ENCODE measurements around the gene PRKD1. TPM values are rescaled to one million over a fixed set of nuclear protein-coding genes. Genes with fewer than 3 reads are reported as not detected.

PRKD1 gene
- polyA plus RNA-seq, 1 of the 3 experiments (the other 2 are of a cell fraction), result 0.07 TPM

GRCh38 chr14:29745863-29746262 is 181.8 kb downstream of the PRKD1 start:
- no peak overlapping the region for H3K9ac ChIP-seq
- no peak for TF ChIP-seq FOSL2 (IDR thresholded peaks at IDR 0.05; ENCODE audit: borderline replicate concordance, low read depth)
- TF ChIP-seq ELF1 (IDR thresholded peaks at IDR 0.05), result no peak
- TF ChIP-seq USF2 (IDR thresholded peaks at IDR 0.05; ENCODE audit: borderline replicate concordance, low read depth, low read length), result no peak
- no peak for TF ChIP-seq SMC3 (IDR thresholded peaks at IDR 0.05; ENCODE audit: low read depth, low read length)
- no peak for TF ChIP-seq FOXJ3 (CRISPR knock-in tag; IDR thresholded peaks at IDR 0.05)
- no peak for TF ChIP-seq CHD2 (IDR thresholded peaks at IDR 0.05; ENCODE audit: low read length, partially characterized antibody)
- no peak for TF ChIP-seq MAX (IDR thresholded peaks at IDR 0.05; ENCODE audit: low read depth)
- no peak for TF ChIP-seq NRF1 (IDR thresholded peaks at IDR 0.05; ENCODE audit: low read depth, low read length)
- TF ChIP-seq YY1 (IDR thresholded peaks at IDR 0.05; ENCODE audit: low read depth), result no peak
- TF ChIP-seq TEAD4 (IDR thresholded peaks at IDR 0.05; ENCODE audit: borderline replicate concordance, insufficient read depth), result no peak
- no peaks in the 10 kb centered on the region for H3K79me2 ChIP-seq (ENCODE audit: insufficient read depth)
- WGBS (ENCODE audit: low lambda C conversion rate), result 13% methylated on average over 3 of the region's 3 CpGs
- no peak overlapping the region for H3K4me2 ChIP-seq
- no peaks in the 10 kb centered on the region for H4K20me1 ChIP-seq (ENCODE audit: insufficient read depth)
- no peaks in the 10 kb centered on the region for H3K36me3 ChIP-seq (replicated peaks in 1 of 2; ENCODE audit: control insufficient read depth in 1 of 2, insufficient read depth in 2 of 2, low read length in 1 of 2)
- H3K9me2 ChIP-seq, result no peaks in the 10 kb centered on the region
- no peak for DNase-seq
- H2AFZ ChIP-seq (ENCODE audit: low read depth), result no peak overlapping the region
- ChIA-PET CTCF (no interaction called here), POLR2A (no interaction called here)
- H3K27ac ChIP-seq (ENCODE audit: low read depth in 2 of 2, low read length in 1 of 2), result no peak overlapping the region
- no peaks in the 10 kb centered on the region for H3K4me1 ChIP-seq (ENCODE audit: control insufficient read depth in 1 of 2, insufficient read depth in 2 of 2, low read depth in 1 of 2, low read length in 1 of 2)
- no peak overlapping the region for H3K4me3 ChIP-seq (ENCODE audit: low read depth in 2 of 2, low read length in 1 of 2)
- H3F3A ChIP-seq (replicated peaks; ENCODE audit: insufficient read depth), result no peaks in the 10 kb centered on the region
- H3K27me3 ChIP-seq (ENCODE audit: insufficient read depth), result no peaks in the 10 kb centered on the region; the same call in 1 of the 2 replicates
- H3K9me3 ChIP-seq, result no peaks in the 10 kb centered on the region

GRCh38 chr14:29743531-29743930 is 184.1 kb downstream of the PRKD1 start:
- H3K79me2 ChIP-seq (ENCODE audit: insufficient read depth), result no peaks in the 10 kb centered on the region
- WGBS (ENCODE audit: low lambda C conversion rate), result 15% methylated on average over 3 of the region's 3 CpGs
- CTCF ChIA-PET, result no interaction called here

More at GRCh38 chr14:29743531-29743930, 184.1 kb downstream of the PRKD1 start:
- H3K27ac ChIP-seq (ENCODE audit: low read depth in 2 of 2, low read length in 1 of 2), result no peak overlapping the region
- no peaks in the 10 kb centered on the region for H3K9me2 ChIP-seq
- no peak overlapping the region for H3K4me2 ChIP-seq
- no peaks in the 10 kb centered on the region for H3F3A ChIP-seq (replicated peaks; ENCODE audit: insufficient read depth)
- no peak for DNase-seq
- no peak overlapping the region for H2AFZ ChIP-seq (ENCODE audit: low read depth)
- no peak overlapping the region for H3K9ac ChIP-seq
- no peak for TF ChIP-seq CTCF (IDR thresholded peaks at IDR 0.05)
- TF ChIP-seq YY1 (IDR thresholded peaks at IDR 0.05; ENCODE audit: low read depth), result no peak
- TF ChIP-seq MAX (IDR thresholded peaks at IDR 0.05; ENCODE audit: low read depth), result no peak
- no peak for TF ChIP-seq GATA2 (CRISPR knock-in tag; IDR thresholded peaks at IDR 0.05)
- no peak for TF ChIP-seq TAF1 (IDR thresholded peaks at IDR 0.05; ENCODE audit: borderline replicate concordance, low read depth, low read length)
- no peak for TF ChIP-seq REST (IDR thresholded peaks at IDR 0.05; ENCODE audit: low read depth, low read length)
- no peak for TF ChIP-seq NRF1 (IDR thresholded peaks at IDR 0.05; ENCODE audit: low read depth, low read length)
- TF ChIP-seq EZH2phosphoT487 (IDR thresholded peaks at IDR 0.05; ENCODE audit: borderline replicate concordance, low read depth), result no peak
- no peak for TF ChIP-seq JUND (IDR thresholded peaks at IDR 0.05)
- TF ChIP-seq FOSL2 (IDR thresholded peaks at IDR 0.05; ENCODE audit: borderline replicate concordance, low read depth), result no peak
- POLR2A ChIA-PET, result no interaction called here
- no peaks in the 10 kb centered on the region for H4K20me1 ChIP-seq (ENCODE audit: insufficient read depth)
- no peaks in the 10 kb centered on the region; the same call in 1 of the 2 replicates for H3K27me3 ChIP-seq (ENCODE audit: insufficient read depth)
- H3K4me1 ChIP-seq (ENCODE audit: control insufficient read depth in 1 of 2, insufficient read depth in 2 of 2, low read depth in 1 of 2, low read length in 1 of 2), result no peaks in the 10 kb centered on the region
- H3K4me3 ChIP-seq (ENCODE audit: low read depth in 2 of 2, low read length in 1 of 2), result no peak overlapping the region
- H3K36me3 ChIP-seq (replicated peaks in 1 of 2; ENCODE audit: control insufficient read depth in 1 of 2, insufficient read depth in 2 of 2, low read length in 1 of 2), result no peaks in the 10 kb centered on the region
- H3K9me3 ChIP-seq, result no peaks in the 10 kb centered on the region

Data from SK-N-SH (cell line).